ENCODE results near the gene PSMD14. TPM values are rescaled to one million over a fixed set of nuclear protein-coding genes. Genes with fewer than 3 reads are reported as not detected.

The PSMD14 gene
- total and polyA plus RNA-seq, 2 of the 13 experiments (the other 11 are each of a cell fraction or from before 2014, with no cell fraction given): 60.6 to 149 TPM

- TF ChIP-seq PAX8 (CRISPR knock-in tag; IDR thresholded peaks at IDR 0.05; ENCODE audit: borderline replicate concordance) (no peak), SMAD9 (CRISPR knock-in tag; IDR thresholded peaks at IDR 0.05) (no peak), GMEB2 (CRISPR knock-in tag; IDR thresholded peaks at IDR 0.05; ENCODE audit: low read depth) (no peak), IRF2 (CRISPR knock-in tag; IDR thresholded peaks at IDR 0.05) (no peak), ZNF747 (CRISPR knock-in tag; IDR thresholded peaks at IDR 0.05; ENCODE audit: borderline replicate concordance) (no peak), POGZ (CRISPR knock-in tag; IDR thresholded peaks at IDR 0.05) (0 out of 2 replicates have a peak, but pooled peaks have one; percentile 23), SYNCRIP (IDR thresholded peaks at IDR 0.05; ENCODE audit: insufficient read depth, low read depth, low read length) (no peak), ZNF547 (CRISPR knock-in tag; IDR thresholded peaks at IDR 0.05) (peak; percentile 79; the same call in 1 of the 2 replicates), ZNF607 (CRISPR knock-in tag; IDR thresholded peaks at IDR 0.05; ENCODE audit: borderline replicate concordance) (no peak), RAD21 (CRISPR knock-in tag; IDR thresholded peaks at IDR 0.05) (no peak), HOXA5 (CRISPR knock-in tag; IDR thresholded peaks at IDR 0.05) (no peak), CCDC6 (CRISPR knock-in tag; IDR thresholded peaks at IDR 0.05) (no peak), KDM6A (CRISPR knock-in tag; IDR thresholded peaks at IDR 0.05; ENCODE audit: low read depth) (no peak), ZNF142 (CRISPR knock-in tag; IDR thresholded peaks at IDR 0.05) (no peak), ZNF777 (CRISPR knock-in tag; IDR thresholded peaks at IDR 0.05) (0 out of 2 replicates have a peak, but pooled peaks have one; percentile 34), ELF4 (CRISPR knock-in tag; IDR thresholded peaks at IDR 0.05; ENCODE audit: borderline replicate concordance) (no peak), ZBTB7A (CRISPR knock-in tag; IDR thresholded peaks at IDR 0.05) (0 out of 2 replicates have a peak, but pooled peaks have one; percentile 44), HDAC1 (CRISPR knock-in tag; IDR thresholded peaks at IDR 0.05) (0 out of 2 replicates have a peak, but pooled peaks have one; percentile 37), JUN (CRISPR knock-in tag; IDR thresholded peaks at IDR 0.05) (no peak), ZNF891 (CRISPR knock-in tag; IDR thresholded peaks at IDR 0.05) (peak; percentile 57; the same call in 1 of the 2 replicates), RXRB (CRISPR knock-in tag; IDR thresholded peaks at IDR 0.05; ENCODE audit: borderline replicate concordance) (no peak)
These were observed 110.8 kb downstream of the PSMD14 start (continued) for GRCh38 chr2:161418715-161419637.

Measured in HepG2 (cell line).